SH-SY5Y (cell line): ENCODE data around the gene IGF2BP1.

Source experiments
- GATA2 ChIP-seq: IDR thresholded peaks from 2 replicates; pipeline ENCODE4 v1.6.1; 2011; ENCODE audit warnings: mild to moderate bottlenecking, low read depth, low read length
- GATA3 ChIP-seq: IDR thresholded peaks from 2 replicates; pipeline ENCODE4 v1.6.1; 2011; ENCODE audit warnings: low read depth, mild to moderate bottlenecking, low read length, moderate library complexity

- TF ChIP-seq GATA2 (no peak), GATA3 (no peak)
These were observed 19.0 kb downstream of the IGF2BP1 start for GRCh38 chr17:49015924-49016774.
